ENCODE data around the gene CLINT1.

CLINT1 gene

GRCh38 chr5:157828944-157829639 lies 29.9 kb downstream of the CLINT1 start:
- in situ Hi-C loops (cut with MboI; ENCODE audit: low sequenced_read_pairs, unreplicated experiment), result loop anchor here (10.0 kb wide), 1 partner anchor 116 kb away; no protein-coding TSS in a partner anchor
- peak; percentile 20 for DNase-seq (ENCODE audit: low spot score)
- peak; percentile 42 for TF ChIP-seq CTCF (IDR thresholded peaks at IDR 0.05; ENCODE audit: borderline replicate concordance, control extremely low read depth, extremely low read depth, insufficient read depth, missing control alignments)

GRCh38 chr5:157828105-157828943 lies 30.6 kb downstream of the CLINT1 start:
- in situ Hi-C loops (cut with MboI; ENCODE audit: low sequenced_read_pairs, unreplicated experiment), result loop anchor here (10.0 kb wide), 1 partner anchor 116 kb away; no protein-coding TSS in a partner anchor
- no peak for DNase-seq (ENCODE audit: low spot score)
- TF ChIP-seq CTCF (IDR thresholded peaks at IDR 0.05; ENCODE audit: borderline replicate concordance, control extremely low read depth, extremely low read depth, insufficient read depth, missing control alignments), result no peak

GRCh38 chr5:157827423-157827822 lies 31.5 kb downstream of the CLINT1 start:
- TF ChIP-seq CTCF (IDR thresholded peaks at IDR 0.05; ENCODE audit: borderline replicate concordance, control extremely low read depth, extremely low read depth, insufficient read depth, missing control alignments), result no peak
- in situ Hi-C loops (cut with MboI; ENCODE audit: low sequenced_read_pairs, unreplicated experiment), result loop anchor here (10.0 kb wide), 1 partner anchor 117 kb away; no protein-coding TSS in a partner anchor
- DNase-seq (ENCODE audit: low spot score), result no peak

GRCh38 chr5:157823655-157824054 lies 35.3 kb downstream of the CLINT1 start:
- in situ Hi-C loops (cut with MboI; ENCODE audit: low sequenced_read_pairs, unreplicated experiment), result loop anchor here (10.0 to 25.0 kb wide), 2 partner anchors 121 to 1289 kb away; no protein-coding TSS in a partner anchor
- DNase-seq (ENCODE audit: low spot score), result no peak

GRCh38 chr5:157821822-157822622 lies 36.9 kb downstream of the CLINT1 start:
- TF ChIP-seq CTCF (IDR thresholded peaks at IDR 0.05; ENCODE audit: borderline replicate concordance, control extremely low read depth, extremely low read depth, insufficient read depth, missing control alignments), result no peak
- in situ Hi-C loops (cut with MboI; ENCODE audit: low sequenced_read_pairs, unreplicated experiment), result loop anchor here (10.0 to 25.0 kb wide), 2 partner anchors 123 to 1290 kb away; no protein-coding TSS in a partner anchor
- DNase-seq (ENCODE audit: low spot score), result no peak

More at GRCh38 chr5:157823655-157824054, 35.3 kb downstream of the CLINT1 start:
- no peak for TF ChIP-seq CTCF (IDR thresholded peaks at IDR 0.05; ENCODE audit: borderline replicate concordance, control extremely low read depth, extremely low read depth, insufficient read depth, missing control alignments)

GRCh38 chr5:157821405-157821804 lies 37.5 kb downstream of the CLINT1 start:
- DNase-seq (ENCODE audit: low spot score), result no peak
- in situ Hi-C loops (cut with MboI; ENCODE audit: low sequenced_read_pairs, unreplicated experiment), result loop anchor here (10.0 to 25.0 kb wide), 2 partner anchors 123 to 1291 kb away; no protein-coding TSS in a partner anchor
- TF ChIP-seq CTCF (IDR thresholded peaks at IDR 0.05; ENCODE audit: borderline replicate concordance, control extremely low read depth, extremely low read depth, insufficient read depth, missing control alignments), result no peak
